Measurements from ENCODE around the gene PITPNC1. TPM values are rescaled to one million over a fixed set of nuclear protein-coding genes. Genes with fewer than 3 reads are reported as not detected.

The PITPNC1 gene
- total RNA-seq, 2 donors from 2014 or later: 10.8 to 20.4 TPM

DNA sequence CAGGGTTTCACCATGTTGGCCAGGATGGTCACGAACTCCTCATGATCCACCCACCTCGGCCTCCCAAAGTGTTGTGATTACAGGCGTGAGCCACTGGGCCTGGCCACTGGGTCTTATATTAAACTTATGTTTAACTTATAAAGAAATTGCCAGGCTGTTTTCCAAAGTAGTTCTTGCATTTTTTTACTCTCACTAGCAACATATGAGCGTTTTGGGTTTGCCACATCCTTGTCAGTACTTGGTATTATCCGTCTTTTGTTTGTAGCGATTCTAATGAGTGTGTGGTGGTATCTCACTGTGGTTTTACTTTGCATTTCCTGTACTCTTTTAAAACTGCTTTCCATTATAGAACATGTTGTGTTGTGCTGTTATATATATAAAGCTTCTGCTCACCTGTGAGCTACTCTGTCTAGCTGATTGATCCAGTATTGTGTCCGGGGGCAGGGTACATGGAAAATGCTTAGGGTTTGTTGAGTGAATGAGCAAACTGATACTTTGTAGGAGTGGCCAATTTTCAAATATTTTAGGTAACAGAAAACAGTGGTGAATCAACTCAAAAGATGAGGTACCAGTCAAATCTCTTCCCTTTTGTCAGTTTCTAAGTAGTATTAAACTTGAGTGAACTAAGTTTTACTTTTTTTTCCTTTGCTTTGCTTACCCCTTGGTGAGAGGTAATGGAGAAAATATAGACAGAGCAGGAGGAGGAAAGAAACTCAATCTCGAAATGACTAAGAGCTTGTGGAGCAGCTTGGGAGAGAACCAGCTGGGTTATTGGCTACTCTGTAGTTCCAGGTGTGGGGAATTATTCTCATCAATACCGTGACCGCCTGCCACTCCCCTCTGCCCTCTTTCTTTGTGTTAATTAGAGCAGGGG, 75.8 kb downstream of the PITPNC1 start:
- no peak overlapping the region for H3K4me3 ChIP-seq
- H3K27me3 ChIP-seq: no peaks in the 10 kb centered on the region
- no peak for DNase-seq
- H3K36me3 ChIP-seq: no peaks in the 10 kb centered on the region
- intact Hi-C loops (cut with DNase I): no loop called here
- no peaks in the 10 kb centered on the region for H3K9me3 ChIP-seq
- peak overlapping the region; percentile 13 for H3K27ac ChIP-seq
- no peak overlapping the region for H3K9ac ChIP-seq (ENCODE audit: low read depth in 2 of 2, low read length in 2 of 2)
- TF ChIP-seq CTCF (IDR thresholded peaks at IDR 0.05): no peak
- no peaks in the 10 kb centered on the region for H3K4me1 ChIP-seq

GRCh38 chr17:67456103-67456502, 79.0 kb downstream of the PITPNC1 start:
- H3K9ac ChIP-seq (ENCODE audit: low read depth in 2 of 2, low read length in 2 of 2): no peak overlapping the region
- intact Hi-C loops (cut with DNase I): no loop called here
- H3K4me3 ChIP-seq: no peak overlapping the region
- no peak for DNase-seq
- no peaks in the 10 kb centered on the region for H3K27me3 ChIP-seq
- H3K27ac ChIP-seq: no peak overlapping the region
- no peak for TF ChIP-seq CTCF (IDR thresholded peaks at IDR 0.05)
- no peaks in the 10 kb centered on the region for H3K9me3 ChIP-seq
- H3K36me3 ChIP-seq: no peaks in the 10 kb centered on the region
- no peaks in the 10 kb centered on the region for H3K4me1 ChIP-seq

DNA sequence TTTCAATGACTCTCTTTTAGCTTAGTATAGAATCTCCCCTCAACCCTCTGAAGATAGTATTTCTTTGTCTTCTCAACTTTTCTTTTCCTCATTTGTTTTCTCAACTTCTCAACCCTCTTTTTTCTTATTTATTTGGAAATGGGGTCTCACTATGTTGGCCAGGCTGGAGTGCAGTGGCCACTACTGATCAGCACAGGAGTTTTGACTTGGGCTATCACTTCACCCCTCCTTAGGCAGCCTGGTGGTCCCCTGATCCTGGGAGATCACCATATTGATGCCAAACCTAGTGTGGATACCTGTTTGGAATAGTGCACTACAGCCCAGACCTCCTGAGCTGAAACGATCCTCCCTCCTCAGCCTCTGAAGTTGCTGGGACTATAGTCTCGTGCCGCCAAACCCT, 79.8 kb downstream of the PITPNC1 start:
- TF ChIP-seq CTCF (IDR thresholded peaks at IDR 0.05): no peak
- Histone ChIP-seq H3K9me3 (no peaks in the 10 kb centered on the region), H3K9ac (ENCODE audit: low read depth in 2 of 2, low read length in 2 of 2) (no peak overlapping the region), H3K36me3 (no peaks in the 10 kb centered on the region), H3K4me3 (no peak overlapping the region), H3K27ac (no peak overlapping the region), H3K4me1 (no peaks in the 10 kb centered on the region), H3K27me3 (no peaks in the 10 kb centered on the region)
- no peak for DNase-seq
- intact Hi-C loops (cut with DNase I): no loop called here

- no peaks in the 10 kb centered on the region for H3K27me3 ChIP-seq
- intact Hi-C loops (cut with DNase I): no loop called here
- H3K9me3 ChIP-seq: no peaks in the 10 kb centered on the region
- DNase-seq: no peak
- no peak overlapping the region for H3K27ac ChIP-seq
- no peaks in the 10 kb centered on the region for H3K4me1 ChIP-seq
- no peaks in the 10 kb centered on the region for H3K36me3 ChIP-seq
- no peak overlapping the region for H3K9ac ChIP-seq (ENCODE audit: low read depth in 2 of 2, low read length in 2 of 2)
- TF ChIP-seq CTCF (IDR thresholded peaks at IDR 0.05): no peak
- H3K4me3 ChIP-seq: no peak overlapping the region
Measured at GRCh38 chr17:67458203-67458602, 81.1 kb downstream of the PITPNC1 start.

DNA sequence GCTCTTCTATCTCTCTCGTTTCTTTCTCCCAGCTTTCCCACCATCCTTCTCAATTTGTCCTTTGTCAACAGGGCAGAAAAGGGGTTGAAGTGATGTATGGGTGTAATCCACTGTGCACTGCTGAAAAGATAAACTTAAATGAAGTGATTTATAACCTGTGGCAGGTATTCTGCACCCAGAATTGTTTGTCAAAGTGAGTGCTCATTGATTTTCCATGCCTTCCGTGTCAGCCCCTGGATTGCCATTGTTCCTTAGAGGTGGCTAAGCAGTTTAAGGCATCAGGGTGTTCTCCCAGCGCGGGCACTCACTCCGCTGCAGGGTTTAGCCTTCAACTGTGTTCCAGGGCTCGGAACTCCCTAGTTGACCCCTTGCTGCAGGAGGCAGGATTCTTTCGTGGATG, 82.9 kb downstream of the PITPNC1 start:
- Histone ChIP-seq H3K4me1 (no peaks in the 10 kb centered on the region), H3K36me3 (no peaks in the 10 kb centered on the region), H3K4me3 (no peak overlapping the region), H3K9me3 (no peaks in the 10 kb centered on the region), H3K9ac (ENCODE audit: low read depth in 2 of 2, low read length in 2 of 2) (no peak overlapping the region), H3K27me3 (no peaks in the 10 kb centered on the region), H3K27ac (no peak overlapping the region)
- TF ChIP-seq CTCF (IDR thresholded peaks at IDR 0.05): no peak
- intact Hi-C loops (cut with DNase I): no loop called here
- DNase-seq: no peak

Data from colonic mucosa (tissue), 4 donors.